Glutamatergic neuron (in vitro differentiated cells): ENCODE data around the gene TMX1. TPM values are rescaled to one million over a fixed set of nuclear protein-coding genes. Genes with fewer than 3 reads are reported as not detected.
A peak's percentile ranks its signal among the peaks of the same experiment; 100 is the strongest.

Experiments used
- DNase-seq: peaks from one replicate; pipeline ENCODE4 v3.0.0; 2022
- H3K27ac Mint-ChIP-seq: one replicate; pipeline ENCODE4 v1.8.0; 2020; ENCODE audit warnings: mild to moderate bottlenecking, mixed read lengths, inconsistent platforms; ENCODE audit not compliant: unreplicated experiment
- H3K27me3 Mint-ChIP-seq: one replicate; pipeline ENCODE4 v1.8.0; 2020; ENCODE audit warnings: mild to moderate bottlenecking, moderate library complexity, mixed read lengths, inconsistent platforms; ENCODE audit not compliant: unreplicated experiment
- H3K36me3 Mint-ChIP-seq: one replicate; pipeline ENCODE4 v1.8.0; 2020; ENCODE audit warnings: mild to moderate bottlenecking, mixed read lengths, inconsistent platforms; ENCODE audit not compliant: unreplicated experiment
- H3K4me1 Mint-ChIP-seq: one replicate; pipeline ENCODE4 v1.8.0; 2020; ENCODE audit warnings: mild to moderate bottlenecking, low read depth, mixed read lengths, inconsistent platforms; ENCODE audit not compliant: unreplicated experiment
- H3K4me3 Mint-ChIP-seq: one replicate; pipeline ENCODE4 v1.8.0; 2020; ENCODE audit warnings: mild to moderate bottlenecking, mixed read lengths, inconsistent platforms; ENCODE audit not compliant: unreplicated experiment
- H3K9me3 Mint-ChIP-seq: one replicate; pipeline ENCODE4 v1.8.0; 2020; ENCODE audit warnings: mild to moderate bottlenecking, moderate library complexity, mixed read lengths, inconsistent platforms; ENCODE audit not compliant: unreplicated experiment
- CTCF ChIP-seq: fragments of 200-600 bp; sonication (generic); IDR thresholded peaks from one replicate; pipeline ENCODE4 v1.5.0; 2021; ENCODE audit not compliant: partially characterized antibody, unreplicated experiment
- long read RNA-seq: library from polyadenylated mRNA; unstranded; transcript quantifications from one replicate; pipeline ENCODE4 v2.0.0, GENCODE V29; 2020; ENCODE audit not compliant: unreplicated experiment
- total RNA-seq: library from RNA; stranded (reverse); fragmentation: NEBNext Ultra II Directional; extraction: Animal tissue kit (Norgen Biotek cat#: 25700); gene quantifications from one replicate; pipeline ENCODE4 v1.2.1, GENCODE V29; 2021; ENCODE audit not compliant: unreplicated experiment

Gene TMX1
- 39.1 TPM for total RNA-seq
- long read RNA-seq, transcript TMX1-201 (8 exons, 3,995 nt): major isoform, 25 of 31 reads
- long read RNA-seq, partial matches to known transcripts: 0 of 31 reads
- long read RNA-seq, other reads (novel, unspliced or antisense): 5 of 31 reads

GRCh38 chr14:51239813-51240803 lies at the start of gene TMX1:
TMX1 (plus strand) TSS chr14:51240247; CDS start chr14:51240293, 46 bp downstream.
- peak; percentile 97 for DNase-seq
- no peaks in the 10 kb centered on the region for H3K27me3 Mint-ChIP-seq
- H3K4me3 Mint-ChIP-seq: no peak within 1 kb of the TSS
- no peaks in the 10 kb centered on the region for H3K36me3 Mint-ChIP-seq
- peaks cover 5% of the 10 kb centered on the region for H3K4me1 Mint-ChIP-seq
- H3K27ac Mint-ChIP-seq: no peak within 1 kb of the TSS
- no peak for TF ChIP-seq CTCF
- H3K9me3 Mint-ChIP-seq: peaks cover 3% of the 10 kb centered on the region

GRCh38 chr14:51201890-51202289 lies 38.2 kb upstream of the TMX1 start:
- peaks cover 29% of the 10 kb centered on the region for H3K4me1 Mint-ChIP-seq

GRCh38 chr14:51202914-51203665 lies 37.0 kb upstream of the TMX1 start:
- TF ChIP-seq CTCF: no peak
- Mint-ChIP-seq H3K9me3 (peaks cover 10% of the 10 kb centered on the region), H3K27me3 (peaks cover 4% of the 10 kb centered on the region), H3K4me1 (peaks cover 39% of the 10 kb centered on the region), H3K4me3 (no peak overlapping the region), H3K27ac (peak overlapping the region; percentile 67), H3K36me3 (no peaks in the 10 kb centered on the region)
- no peak for DNase-seq

More at GRCh38 chr14:51201890-51202289, 38.2 kb upstream of the TMX1 start:
- DNase-seq: no peak
- no peak overlapping the region for H3K27ac Mint-ChIP-seq
- TF ChIP-seq CTCF: no peak
- H3K27me3 Mint-ChIP-seq: peaks cover 4% of the 10 kb centered on the region
- peaks cover 10% of the 10 kb centered on the region for H3K9me3 Mint-ChIP-seq
- no peaks in the 10 kb centered on the region for H3K36me3 Mint-ChIP-seq
- no peak overlapping the region for H3K4me3 Mint-ChIP-seq

GRCh38 chr14:51203881-51204280 lies 36.2 kb upstream of the TMX1 start:
- peaks cover 15% of the 10 kb centered on the region for H3K9me3 Mint-ChIP-seq

More at GRCh38 chr14:51203881-51204280, 36.2 kb upstream of the TMX1 start:
- H3K4me1 Mint-ChIP-seq: peaks cover 47% of the 10 kb centered on the region
- TF ChIP-seq CTCF: no peak
- H3K36me3 Mint-ChIP-seq: no peaks in the 10 kb centered on the region
- no peak for DNase-seq
- no peak overlapping the region for H3K4me3 Mint-ChIP-seq
- peak overlapping the region; percentile 71 for H3K27ac Mint-ChIP-seq
- H3K27me3 Mint-ChIP-seq: peaks cover 5% of the 10 kb centered on the region
